ENCODE data around the gene ZNF532.

The ZNF532 gene

GRCh38 chr18:58960946-58961722, 96.5 kb downstream of the ZNF532 start:
- H3K9me2 ChIP-seq (replicated peaks; ENCODE audit: low read depth, low read length) = no peaks in the 10 kb centered on the region
- no peaks in the 10 kb centered on the region for H3K27me3 ChIP-seq (ENCODE audit: insufficient read depth, low read length, poor library complexity, severe bottlenecking)
- H4K20me1 ChIP-seq (ENCODE audit: insufficient read depth, low read length, poor library complexity, severe bottlenecking) = no peaks in the 10 kb centered on the region
- no peak overlapping the region for H3K4me3 ChIP-seq (ENCODE audit: low read length, poor library complexity, severe bottlenecking)
- no peaks in the 10 kb centered on the region for H3K9me3 ChIP-seq (ENCODE audit: insufficient read depth, low read depth, low read length)
- no peak overlapping the region for H3K4me2 ChIP-seq (ENCODE audit: low read depth, low read length, poor library complexity, severe bottlenecking)
- H2AFZ ChIP-seq (ENCODE audit: low read length) = no peak overlapping the region
- no peaks in the 10 kb centered on the region for H3F3A ChIP-seq (ENCODE audit: low read depth)
- TF ChIP-seq EZH2phosphoT487 (IDR thresholded peaks at IDR 0.05; ENCODE audit: borderline replicate concordance) (no peak), CTCF (conservative IDR thresholded peaks at IDR 0.05; ENCODE audit: low read length) (no peak)
- no peaks in the 10 kb centered on the region for H3K79me2 ChIP-seq (ENCODE audit: insufficient read depth, low read length)
- no peaks in the 10 kb centered on the region for H3K4me1 ChIP-seq (ENCODE audit: insufficient read depth, low read length, poor library complexity, severe bottlenecking)
- no peaks in the 10 kb centered on the region for H3K36me3 ChIP-seq (ENCODE audit: insufficient read depth, low read length)
- no peak overlapping the region for H3K9ac ChIP-seq (ENCODE audit: low read depth, low read length, poor library complexity, severe bottlenecking)

GRCh38 chr18:58962336-58962735, 97.7 kb downstream of the ZNF532 start:
- H3F3A ChIP-seq (ENCODE audit: low read depth) = no peaks in the 10 kb centered on the region
- no peaks in the 10 kb centered on the region for H3K27me3 ChIP-seq (ENCODE audit: insufficient read depth, low read length, poor library complexity, severe bottlenecking)
- no peaks in the 10 kb centered on the region for H3K79me2 ChIP-seq (ENCODE audit: insufficient read depth, low read length)
- no peaks in the 10 kb centered on the region for H3K9me2 ChIP-seq (replicated peaks; ENCODE audit: low read depth, low read length)
- no peak for TF ChIP-seq CTCF (conservative IDR thresholded peaks at IDR 0.05; ENCODE audit: low read length)
- TF ChIP-seq EZH2phosphoT487 (IDR thresholded peaks at IDR 0.05; ENCODE audit: borderline replicate concordance) = no peak
- H3K4me1 ChIP-seq (ENCODE audit: insufficient read depth, low read length, poor library complexity, severe bottlenecking) = no peaks in the 10 kb centered on the region
- H3K4me2 ChIP-seq (ENCODE audit: low read depth, low read length, poor library complexity, severe bottlenecking) = no peak overlapping the region
- H3K4me3 ChIP-seq (ENCODE audit: low read length, poor library complexity, severe bottlenecking) = no peak overlapping the region
- H3K36me3 ChIP-seq (ENCODE audit: insufficient read depth, low read length) = no peaks in the 10 kb centered on the region
- no peak overlapping the region for H2AFZ ChIP-seq (ENCODE audit: low read length)
- no peaks in the 10 kb centered on the region for H4K20me1 ChIP-seq (ENCODE audit: insufficient read depth, low read length, poor library complexity, severe bottlenecking)
- H3K9ac ChIP-seq (ENCODE audit: low read depth, low read length, poor library complexity, severe bottlenecking) = no peak overlapping the region
- no peaks in the 10 kb centered on the region for H3K9me3 ChIP-seq (ENCODE audit: insufficient read depth, low read depth, low read length)

- no peak overlapping the region for H3K4me3 ChIP-seq (ENCODE audit: low read length, poor library complexity, severe bottlenecking)
Measured at GRCh38 chr18:58965291-58966004, 100.8 kb downstream of the ZNF532 start.

More at GRCh38 chr18:58965291-58966004, 100.8 kb downstream of the ZNF532 start:
- no peaks in the 10 kb centered on the region for H3K36me3 ChIP-seq (ENCODE audit: insufficient read depth, low read length)
- H3K4me1 ChIP-seq (ENCODE audit: insufficient read depth, low read length, poor library complexity, severe bottlenecking) = no peaks in the 10 kb centered on the region
- no peaks in the 10 kb centered on the region for H3K27me3 ChIP-seq (ENCODE audit: insufficient read depth, low read length, poor library complexity, severe bottlenecking)
- no peaks in the 10 kb centered on the region for H3F3A ChIP-seq (ENCODE audit: low read depth)
- H3K9me3 ChIP-seq (ENCODE audit: insufficient read depth, low read depth, low read length) = no peaks in the 10 kb centered on the region
- TF ChIP-seq CTCF (conservative IDR thresholded peaks at IDR 0.05; ENCODE audit: low read length) (no peak), EZH2phosphoT487 (IDR thresholded peaks at IDR 0.05; ENCODE audit: borderline replicate concordance) (no peak)
- no peak overlapping the region for H2AFZ ChIP-seq (ENCODE audit: low read length)
- H4K20me1 ChIP-seq (ENCODE audit: insufficient read depth, low read length, poor library complexity, severe bottlenecking) = no peaks in the 10 kb centered on the region
- no peak overlapping the region for H3K4me2 ChIP-seq (ENCODE audit: low read depth, low read length, poor library complexity, severe bottlenecking)
- H3K9me2 ChIP-seq (replicated peaks; ENCODE audit: low read depth, low read length) = no peaks in the 10 kb centered on the region
- H3K79me2 ChIP-seq (ENCODE audit: insufficient read depth, low read length) = no peaks in the 10 kb centered on the region
- H3K9ac ChIP-seq (ENCODE audit: low read depth, low read length, poor library complexity, severe bottlenecking) = no peak overlapping the region
